ENCODE data around the gene FAM76A.
"Not testable (repeated sequence)": the region's sequence is repeated elsewhere in the genome, so short reads cannot be mapped to it uniquely, and the experiment has no call there.

The FAM76A gene

DNA sequence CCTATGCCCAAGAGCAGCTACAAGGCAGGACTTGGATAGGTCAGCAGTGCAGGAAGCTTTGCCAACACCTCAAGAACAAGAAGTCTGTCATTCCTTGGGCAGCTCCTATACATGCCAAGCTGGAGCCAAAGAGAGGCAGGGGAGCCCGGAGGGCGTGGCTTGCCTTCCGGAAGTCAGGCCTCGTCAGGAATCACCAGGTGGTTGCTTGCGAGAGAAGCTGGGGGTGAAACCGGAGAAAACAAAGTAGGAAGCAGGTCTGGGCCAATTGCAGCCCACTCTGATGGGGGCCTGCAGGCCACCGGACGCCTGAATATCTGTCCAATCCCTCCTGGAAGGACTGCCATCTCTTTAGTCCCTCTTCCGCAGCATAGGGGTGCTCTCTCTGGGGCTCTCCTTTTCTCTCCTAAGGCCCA is 794 bp upstream of the FAM76A start:
- no peak for DNase-seq (ENCODE audit: low read depth)

DNA sequence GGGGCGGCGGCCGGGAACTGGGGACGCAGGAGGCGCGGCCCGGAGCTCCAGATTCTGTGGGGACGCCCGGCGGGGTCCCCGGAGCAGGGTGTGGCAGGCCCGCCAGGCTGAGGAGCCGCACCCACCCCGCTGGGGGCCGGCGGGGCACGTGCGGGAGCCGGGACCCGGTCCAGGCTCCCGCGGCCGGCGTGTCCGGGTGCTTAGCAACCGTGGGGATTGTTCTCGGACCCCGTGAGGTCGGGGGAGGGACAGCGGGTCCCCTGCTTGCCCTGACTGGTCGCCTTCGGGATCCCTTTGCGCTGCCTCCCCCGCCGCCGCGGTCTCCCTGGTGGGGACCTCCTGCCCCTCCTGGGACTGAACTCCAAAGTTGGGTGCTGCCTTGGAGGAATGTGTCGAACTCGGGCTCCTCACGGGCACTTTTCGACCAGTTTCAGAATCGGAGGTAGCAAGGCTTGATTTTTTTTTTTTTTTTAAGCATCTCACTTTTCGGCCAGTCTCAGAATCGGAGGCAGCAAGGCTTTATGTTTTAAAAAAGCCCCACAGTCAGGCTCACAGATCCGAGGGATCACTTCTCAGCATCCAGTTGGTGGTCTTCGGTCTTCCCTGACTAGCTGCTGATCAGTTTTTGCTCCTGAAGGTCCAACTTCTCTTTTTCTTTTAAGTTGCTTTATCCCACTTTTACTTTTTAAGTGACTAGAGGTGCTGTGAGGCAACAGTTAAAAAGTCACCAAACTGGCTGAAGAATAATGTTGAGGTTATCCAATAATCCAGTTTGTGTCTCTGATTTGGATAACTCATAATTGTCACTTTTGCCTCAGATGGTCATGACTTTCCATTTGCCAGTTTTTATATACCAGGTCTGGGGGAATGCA is 648 bp downstream of the FAM76A start:
- DNase-seq (ENCODE audit: low read depth): no peak

DNA sequence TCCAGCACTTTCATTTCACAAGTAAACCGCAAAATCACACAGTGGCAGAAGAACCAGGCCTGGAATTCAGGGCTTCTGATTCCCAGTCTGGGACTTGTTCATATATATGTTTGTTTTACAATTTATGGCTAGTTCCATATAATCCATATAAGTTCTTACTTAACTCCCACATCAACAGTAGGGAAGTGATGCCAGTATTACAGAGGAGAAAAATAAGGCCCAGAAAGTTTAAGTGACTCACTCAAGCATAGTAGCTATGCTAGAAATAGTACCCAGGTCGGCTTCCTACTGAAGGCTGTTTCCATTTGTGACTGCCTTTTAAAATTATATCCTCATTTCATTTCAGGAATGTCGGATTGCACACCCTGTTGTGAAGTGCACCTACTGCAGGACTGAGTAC is 1.4 kb downstream of the FAM76A start:
- DNase-seq (ENCODE audit: low read depth): no peak

DNA sequence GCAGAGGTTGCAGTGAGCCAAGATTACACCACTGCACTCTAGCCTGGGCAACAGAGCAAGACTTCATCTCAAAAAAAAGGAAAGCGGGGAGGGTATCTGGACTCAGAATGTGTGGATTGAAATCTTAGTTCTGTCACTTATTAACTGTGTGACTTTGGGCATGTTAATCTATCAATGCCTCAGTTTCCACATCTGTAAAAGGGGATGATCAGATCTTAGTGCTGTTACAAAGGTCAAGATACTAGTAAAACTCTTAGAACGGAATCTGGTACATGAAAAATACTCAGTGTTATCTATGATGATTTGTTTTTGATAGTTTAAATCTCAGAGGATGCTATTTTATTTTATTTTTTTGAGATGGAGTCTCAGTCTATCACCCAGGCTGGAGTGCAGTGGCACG is 10.5 kb downstream of the FAM76A start:
- DNase-seq (ENCODE audit: low read depth): no peak

DNA sequence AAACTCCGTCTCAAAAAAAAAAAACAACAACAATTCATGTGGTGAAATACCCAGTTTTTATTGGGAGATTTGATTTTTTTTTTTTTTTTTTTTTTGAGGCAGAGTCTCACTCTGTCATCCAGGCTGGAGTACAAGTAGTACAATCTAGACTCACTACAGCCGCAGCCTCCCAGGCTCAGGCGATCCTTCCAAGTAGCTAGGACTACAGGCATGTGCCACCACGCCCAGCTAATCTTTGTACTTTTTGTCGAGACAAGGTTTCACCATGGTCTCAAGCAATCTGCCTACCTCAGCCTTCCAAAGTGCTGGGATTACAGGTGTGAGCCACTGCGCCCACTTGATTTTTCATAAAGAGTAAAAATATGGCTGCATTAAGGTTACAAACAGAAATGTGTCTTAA is 15.4 kb downstream of the FAM76A start:
- DNase-seq (ENCODE audit: low read depth): no peak

DNA sequence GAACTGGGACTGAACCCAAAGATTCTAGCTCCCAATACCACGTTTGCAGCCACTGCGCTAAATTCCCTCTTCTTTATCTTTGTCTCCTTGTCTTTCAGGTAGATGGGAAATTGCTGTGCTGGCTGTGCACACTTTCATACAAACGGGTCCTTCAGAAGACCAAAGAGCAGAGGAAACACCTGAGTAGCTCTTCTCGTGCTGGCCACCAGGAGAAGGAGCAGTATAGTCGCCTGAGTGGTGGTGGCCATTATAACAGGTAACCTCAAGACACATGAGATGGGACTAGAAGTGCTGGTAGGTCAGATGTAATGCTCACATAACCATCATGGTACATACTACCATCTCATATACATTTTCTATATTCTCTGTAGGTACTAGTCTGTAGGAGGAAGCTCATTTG is 18.8 kb downstream of the FAM76A start:
- DNase-seq (ENCODE audit: low read depth): no peak

DNA sequence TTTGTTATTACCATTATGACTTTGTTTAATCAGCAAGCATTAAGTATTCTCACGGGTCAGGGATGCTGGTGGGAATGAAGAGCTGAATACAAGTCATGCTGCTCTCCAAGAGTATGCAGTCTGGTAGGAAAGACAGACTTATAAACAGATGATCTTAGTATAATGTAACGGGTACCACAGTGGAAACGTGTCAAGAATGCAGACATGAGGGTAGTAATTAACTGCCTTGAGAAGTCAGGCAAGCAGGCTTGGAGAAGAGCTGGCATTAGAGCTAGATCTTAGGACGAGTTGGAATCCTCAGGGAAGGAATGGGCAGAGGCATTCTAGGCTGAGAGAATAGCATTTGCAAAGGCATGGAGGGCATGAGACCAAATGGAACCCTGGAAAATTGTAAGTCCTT is 19.7 kb downstream of the FAM76A start:
- no peak for DNase-seq (ENCODE audit: low read depth)

DNA sequence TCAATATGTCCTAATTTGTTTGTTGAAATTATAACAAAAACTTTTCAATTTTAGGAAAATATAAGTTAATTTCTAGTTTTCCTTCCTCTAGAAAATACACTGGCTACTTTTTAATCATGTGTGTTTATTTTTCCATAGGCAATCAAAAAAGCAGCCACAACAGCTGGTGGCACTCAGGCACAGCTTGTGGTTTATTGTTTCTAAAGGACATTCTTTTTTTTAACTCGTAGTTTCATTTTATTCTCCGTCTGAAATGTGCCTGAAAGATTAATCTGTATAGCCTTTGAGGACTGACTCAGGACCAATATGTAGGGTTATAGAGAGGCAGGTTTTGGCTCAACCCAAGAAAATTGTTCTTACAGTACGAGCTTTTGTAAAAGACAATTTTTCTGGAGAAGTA is 26.6 kb downstream of the FAM76A start:
- no peak for DNase-seq (ENCODE audit: low read depth)

DNA sequence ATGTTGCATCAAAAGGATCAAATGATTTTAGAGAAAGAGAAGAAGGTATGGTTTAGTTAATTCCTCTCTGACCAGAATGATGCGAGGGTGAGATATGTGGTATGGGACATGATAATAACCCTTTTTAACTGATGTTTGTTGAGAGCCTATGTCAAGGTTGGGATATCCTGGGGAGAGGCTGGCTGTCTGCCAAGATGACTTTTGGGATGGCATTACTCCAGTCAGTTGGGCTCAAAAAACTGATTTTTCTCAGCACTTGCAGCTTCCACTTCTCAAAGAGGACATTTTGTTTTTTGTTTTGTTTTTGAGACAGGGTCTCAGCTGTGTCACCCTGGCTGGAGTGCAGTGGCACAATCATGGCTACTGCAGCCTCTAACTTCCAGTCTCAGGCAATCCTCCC is 29.5 kb downstream of the FAM76A start:
- DNase-seq (ENCODE audit: low read depth): no peak

DNA sequence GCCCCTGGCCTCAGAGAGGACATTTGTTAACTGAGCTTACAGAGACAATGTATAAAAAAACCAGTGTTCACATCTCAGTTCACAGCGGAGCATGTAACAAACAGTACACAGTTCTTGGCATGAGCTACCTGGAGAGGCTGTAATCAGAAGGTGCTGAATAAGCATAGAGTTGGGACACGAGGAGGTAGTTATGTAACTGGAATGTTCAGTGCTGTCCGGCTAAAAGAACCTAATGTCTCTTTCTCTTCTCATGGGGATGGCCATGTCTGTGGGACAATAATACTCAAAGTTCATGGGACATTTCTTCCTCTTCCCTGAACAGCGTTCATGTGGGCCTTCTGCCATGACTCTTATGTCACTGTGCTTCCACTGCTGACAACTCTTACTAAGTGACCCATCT is 30.1 kb downstream of the FAM76A start:
- DNase-seq (ENCODE audit: low read depth): no peak

DNA sequence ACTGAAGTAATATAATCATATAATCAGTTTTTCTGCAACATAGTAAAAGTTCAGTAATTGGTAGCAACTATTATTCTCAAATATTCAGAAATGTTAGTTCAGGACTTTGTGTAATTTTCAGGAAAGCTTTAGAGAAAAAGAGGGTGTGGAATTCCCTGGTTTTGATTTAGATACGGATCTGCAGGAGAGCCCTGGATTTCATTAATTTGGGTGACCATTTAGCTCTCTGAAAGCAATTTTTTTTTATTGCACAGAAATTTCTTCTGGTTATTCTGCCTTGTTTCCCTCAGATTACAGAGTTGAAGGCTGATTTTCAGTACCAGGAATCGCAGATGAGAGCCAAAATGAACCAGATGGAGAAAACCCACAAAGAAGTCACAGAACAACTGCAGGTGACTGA is 33.5 kb downstream of the FAM76A start:
- DNase-seq (ENCODE audit: low read depth): no peak

DNA sequence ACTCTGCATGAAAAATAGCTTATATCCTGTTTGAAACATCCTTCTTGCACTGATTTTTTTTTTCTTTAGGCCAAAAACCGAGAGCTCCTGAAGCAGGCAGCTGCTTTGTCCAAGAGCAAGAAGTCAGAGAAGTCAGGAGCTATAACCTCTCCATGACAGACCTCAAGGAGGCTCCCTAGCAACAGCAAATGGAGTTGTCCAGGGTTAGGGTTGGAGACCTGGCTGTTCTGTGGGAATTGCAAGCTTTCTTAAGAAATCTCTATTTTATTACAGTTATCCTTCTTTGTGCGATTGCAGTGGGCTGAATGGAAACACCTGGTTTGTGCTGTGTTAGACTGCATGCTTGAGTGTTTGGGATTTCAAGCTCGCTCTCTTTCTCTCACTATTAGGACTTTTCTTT is 34.7 kb downstream of the FAM76A start:
- no peak for DNase-seq (ENCODE audit: low read depth)

DNA sequence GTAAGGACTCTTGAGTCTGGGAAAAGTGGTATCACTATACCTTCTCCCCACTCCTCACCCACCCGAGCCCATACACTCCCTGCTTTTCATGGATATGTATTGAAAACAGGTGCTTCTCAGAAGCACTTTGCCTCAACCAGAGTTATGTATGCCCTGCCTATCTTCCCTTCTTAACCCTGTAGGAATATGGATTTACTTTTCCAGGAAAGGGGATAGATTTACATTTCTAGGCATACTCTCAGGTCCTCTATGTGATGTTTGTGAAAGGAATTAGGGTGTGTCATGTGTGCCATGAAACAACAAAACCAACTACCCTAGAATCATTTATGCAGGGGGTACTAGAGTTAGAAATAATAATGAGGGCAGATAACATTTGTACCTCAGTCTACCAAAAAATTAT is 36.3 kb downstream of the FAM76A start:
- no peak for DNase-seq (ENCODE audit: low read depth)

DNA sequence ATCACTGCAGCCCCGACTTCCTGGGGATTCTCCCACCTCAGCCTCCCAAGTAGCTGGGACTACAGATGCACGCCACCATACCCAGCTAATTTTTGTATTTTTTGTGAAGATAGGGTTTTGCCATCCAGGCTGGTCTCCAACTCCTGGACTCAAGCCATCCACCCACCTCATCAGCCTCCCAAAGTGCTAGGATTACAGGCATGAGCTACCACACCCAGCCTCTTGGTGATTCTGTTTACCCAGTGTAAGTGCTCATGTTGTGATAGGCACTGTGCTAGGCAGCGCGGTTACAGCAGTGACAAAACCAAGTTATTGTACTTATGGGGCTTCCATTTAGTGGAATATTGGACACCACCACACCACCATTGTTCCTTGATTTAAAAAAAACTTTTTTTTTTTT is 37.6 kb downstream of the FAM76A start:
- no peak for DNase-seq (ENCODE audit: low read depth)

DNA sequence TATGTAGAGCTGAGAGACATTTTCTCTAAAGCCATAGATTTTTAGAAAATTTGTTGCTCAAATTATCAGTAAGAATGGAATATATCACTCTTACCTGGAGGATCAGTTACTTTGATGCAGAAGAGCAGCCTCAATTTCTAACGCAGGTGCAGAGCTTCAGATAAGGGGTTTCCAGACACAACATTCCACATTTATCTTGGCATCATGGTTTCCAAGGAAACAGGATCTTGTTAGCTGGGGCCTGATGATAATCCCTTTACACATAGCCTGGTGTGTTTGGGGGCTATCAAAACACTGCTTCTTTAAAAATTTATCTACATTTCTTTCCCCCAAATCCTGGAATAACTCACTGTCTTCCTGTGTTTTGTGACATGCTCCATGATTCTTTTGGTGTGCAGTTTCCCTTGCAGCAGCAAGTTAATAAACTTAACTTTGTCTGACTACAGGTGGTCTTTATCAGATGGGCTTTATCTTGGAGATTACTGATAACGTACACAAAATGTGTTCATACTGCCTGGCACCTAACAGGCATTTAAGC is 44.6 kb downstream of the FAM76A start:
- no peak for DNase-seq (ENCODE audit: low read depth)

DNA sequence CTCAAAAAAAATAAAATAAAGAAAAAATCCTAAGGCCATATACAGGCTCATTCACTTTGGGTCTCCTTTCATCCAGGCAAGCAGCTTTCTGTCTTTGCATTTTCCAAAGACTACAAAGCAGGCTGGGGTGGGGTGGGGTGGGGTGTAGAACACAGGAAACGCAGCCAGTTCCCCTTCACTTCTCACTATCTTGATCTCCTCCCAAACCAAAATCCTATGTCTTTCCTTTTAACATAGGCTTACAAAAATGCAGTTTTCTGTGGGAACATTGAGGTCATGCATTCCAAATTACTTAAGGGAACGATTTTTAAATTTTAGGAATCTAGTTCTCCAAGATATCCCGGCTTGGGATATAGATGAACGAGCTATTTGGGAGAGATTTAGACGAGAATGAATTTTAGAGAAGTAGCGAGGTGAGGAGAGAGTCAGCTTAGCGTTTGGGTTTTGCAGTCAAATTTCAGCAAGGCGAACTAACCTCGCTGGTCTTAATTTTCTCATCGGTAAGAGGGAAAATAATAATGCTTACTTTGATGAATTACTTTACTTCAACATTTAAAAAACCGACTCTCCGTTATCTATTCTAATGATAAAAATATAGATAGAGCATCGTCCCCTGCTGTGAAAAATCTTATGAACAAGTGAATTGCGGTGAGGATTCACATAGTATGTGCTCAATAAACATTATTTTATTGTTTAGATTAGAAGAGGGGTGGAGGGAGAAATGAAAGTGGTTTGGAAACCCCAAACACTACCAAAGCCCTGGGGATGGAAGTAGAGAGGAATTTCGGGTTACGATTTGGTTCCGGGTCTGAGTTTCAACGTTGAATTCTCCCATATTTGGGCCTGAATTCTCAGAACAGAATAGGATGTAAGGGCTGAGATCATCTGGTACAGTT is 46.5 kb downstream of the FAM76A start:
- DNase-seq (ENCODE audit: low read depth): no peak

DNA sequence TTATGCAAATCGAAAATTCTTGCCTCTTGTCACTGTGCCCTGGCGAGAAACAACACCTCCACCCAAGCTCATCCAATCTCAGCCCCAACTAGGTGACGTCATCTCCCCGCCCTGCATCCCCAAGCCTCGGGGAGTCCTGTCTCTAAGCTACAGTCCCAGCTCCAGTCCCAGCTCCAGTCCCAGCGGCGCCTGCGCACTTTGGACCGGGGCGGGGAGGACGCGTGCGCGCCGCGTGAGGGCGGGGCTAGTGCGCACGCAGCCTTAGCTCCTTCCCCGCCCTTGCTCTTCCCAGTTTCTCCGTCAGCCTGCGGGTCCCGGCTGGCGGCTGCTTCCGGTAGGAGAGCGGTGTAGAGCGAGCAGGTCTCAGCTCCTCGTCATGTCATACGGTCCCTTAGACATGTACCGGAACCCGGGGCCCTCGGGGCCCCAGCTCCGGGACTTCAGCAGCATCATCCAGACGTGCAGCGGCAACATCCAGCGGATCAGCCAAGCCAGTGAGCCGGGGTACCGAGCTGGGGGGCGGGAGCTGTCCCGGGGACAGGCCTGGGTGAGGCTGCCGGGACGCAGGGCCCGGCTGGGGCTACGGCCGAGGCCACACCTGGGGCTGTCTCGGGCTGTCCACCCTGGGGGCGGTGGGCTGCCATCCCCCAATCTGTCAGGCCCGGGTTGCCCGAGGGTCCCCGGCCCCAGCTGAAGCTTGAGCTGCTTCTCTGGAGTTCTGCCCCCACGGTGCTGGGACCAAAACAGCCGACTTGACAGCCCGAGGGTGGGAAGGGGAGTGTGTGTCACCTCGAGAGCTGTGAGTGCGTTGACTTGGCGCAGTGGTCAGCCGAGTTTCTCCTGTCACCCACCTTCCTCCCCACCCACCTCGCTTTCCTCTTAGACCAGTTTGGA is 47.4 kb downstream of the FAM76A start, which contains the start of gene STX12:
STX12 (plus strand) TSS at position 288 of the 894 bp plus-strand sequence; CDS start at position 377, 89 bp downstream.
- DNase-seq (ENCODE audit: low read depth): peak; percentile 96

DNA sequence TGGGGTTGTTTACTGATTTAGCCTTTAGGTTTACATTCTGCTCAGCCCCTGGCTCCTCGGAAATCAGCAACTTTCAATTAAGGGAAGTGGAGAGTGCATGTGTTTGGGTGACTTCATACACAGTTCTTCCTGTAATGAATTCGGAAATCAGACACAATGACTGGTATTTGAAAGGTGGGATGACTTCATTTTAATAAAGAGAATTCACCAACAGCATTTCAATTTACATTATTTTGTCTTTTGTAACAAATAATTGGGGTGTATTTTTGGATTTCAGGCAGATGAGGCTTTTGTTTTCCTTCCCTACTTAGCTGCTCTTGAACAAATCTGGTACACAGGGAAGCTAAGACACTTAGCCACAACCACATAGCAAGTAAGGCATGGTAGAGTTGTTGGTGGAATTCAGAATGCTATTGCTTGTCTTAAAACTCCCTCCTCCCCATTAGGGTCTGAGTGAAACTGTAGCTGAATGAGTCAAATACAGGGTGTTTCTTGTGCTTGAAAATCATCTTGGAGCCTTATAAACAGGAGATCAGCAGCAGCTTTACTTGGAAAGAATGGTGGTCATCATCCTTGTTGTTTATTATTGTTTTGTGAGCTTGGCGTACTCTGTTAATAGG is 48.2 kb downstream of the FAM76A start:
- no peak for DNase-seq (ENCODE audit: low read depth)

DNA sequence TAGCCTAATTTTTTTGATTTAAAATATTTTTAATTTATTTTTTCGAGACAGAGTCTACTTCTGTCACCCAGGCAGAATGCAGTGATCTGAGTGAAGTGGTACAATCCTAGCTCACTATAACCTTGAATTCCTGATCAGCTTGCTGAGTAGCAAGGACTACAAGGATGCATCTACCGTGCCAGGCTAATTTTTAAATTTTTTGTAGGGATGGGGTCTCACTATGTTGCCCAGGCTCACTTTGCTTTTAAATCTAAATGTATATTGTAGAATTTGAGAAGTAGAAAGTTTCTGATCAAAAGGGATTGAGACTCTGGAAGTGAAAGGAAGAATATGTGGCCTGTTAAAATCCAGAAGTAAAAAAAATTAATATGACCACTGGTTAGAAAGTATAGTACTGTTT is 48.9 kb downstream of the FAM76A start:
- no peak for DNase-seq (ENCODE audit: low read depth)

DNA sequence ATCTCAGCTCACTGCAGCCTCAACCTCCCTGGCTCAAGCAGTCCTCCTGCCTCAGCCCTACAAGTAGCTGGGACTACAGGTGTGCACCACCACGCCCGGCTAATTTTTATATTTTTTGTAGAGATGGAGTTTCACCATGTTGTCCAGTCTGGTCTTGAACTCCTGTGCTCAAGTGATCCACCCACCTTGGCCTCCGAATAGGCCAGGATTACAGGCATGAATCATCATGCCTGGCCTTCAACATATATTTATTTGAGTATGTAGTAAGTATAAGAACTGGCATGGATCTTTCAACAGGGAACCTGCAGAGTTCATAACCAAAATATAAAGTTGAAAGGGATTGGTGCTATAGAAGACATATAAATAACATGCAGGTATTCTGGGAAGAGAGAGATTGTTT is 49.6 kb downstream of the FAM76A start:
- DNase-seq (ENCODE audit: low read depth): not testable (repeated sequence)

DNA sequence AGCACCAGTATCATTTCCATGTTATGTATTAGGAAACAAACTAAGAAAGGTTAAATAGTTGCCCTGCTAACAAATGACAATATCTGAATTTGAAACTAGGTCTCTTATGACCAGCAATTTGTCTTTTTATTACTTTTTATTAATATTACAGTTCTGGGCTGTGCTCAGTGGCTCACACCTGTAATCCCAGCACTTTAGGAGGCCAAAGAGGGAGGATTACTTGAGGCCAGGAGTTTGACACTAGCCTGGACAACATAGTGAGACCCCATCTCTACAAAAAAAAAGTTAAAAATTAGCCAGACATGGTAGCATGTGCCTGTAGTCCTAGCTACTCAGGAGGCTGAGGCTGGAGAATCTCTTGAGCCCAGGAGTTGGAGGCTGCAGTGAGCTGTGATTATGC is 50.5 kb downstream of the FAM76A start:
- DNase-seq (ENCODE audit: low read depth): not testable (repeated sequence)
